Measurements from ENCODE around the gene PHLDB1.

- TF ChIP-seq, protein P1, sequence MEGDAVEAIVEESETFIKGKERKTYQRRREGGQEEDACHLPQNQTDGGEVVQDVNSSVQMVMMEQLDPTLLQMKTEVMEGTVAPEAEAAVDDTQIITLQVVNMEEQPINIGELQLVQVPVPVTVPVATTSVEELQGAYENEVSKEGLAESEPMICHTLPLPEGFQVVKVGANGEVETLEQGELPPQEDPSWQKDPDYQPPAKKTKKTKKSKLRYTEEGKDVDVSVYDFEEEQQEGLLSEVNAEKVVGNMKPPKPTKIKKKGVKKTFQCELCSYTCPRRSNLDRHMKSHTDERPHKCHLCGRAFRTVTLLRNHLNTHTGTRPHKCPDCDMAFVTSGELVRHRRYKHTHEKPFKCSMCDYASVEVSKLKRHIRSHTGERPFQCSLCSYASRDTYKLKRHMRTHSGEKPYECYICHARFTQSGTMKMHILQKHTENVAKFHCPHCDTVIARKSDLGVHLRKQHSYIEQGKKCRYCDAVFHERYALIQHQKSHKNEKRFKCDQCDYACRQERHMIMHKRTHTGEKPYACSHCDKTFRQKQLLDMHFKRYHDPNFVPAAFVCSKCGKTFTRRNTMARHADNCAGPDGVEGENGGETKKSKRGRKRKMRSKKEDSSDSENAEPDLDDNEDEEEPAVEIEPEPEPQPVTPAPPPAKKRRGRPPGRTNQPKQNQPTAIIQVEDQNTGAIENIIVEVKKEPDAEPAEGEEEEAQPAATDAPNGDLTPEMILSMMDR (conservative IDR thresholded peaks at IDR 0.05): no peak
- no peak for TF ChIP-seq EZH2 (IDR thresholded peaks at IDR 0.05; ENCODE audit: low read depth)
Measured at GRCh38 chr11:118604566-118604965, 2.8 kb upstream of the PHLDB1 start.

All from PC-9 (cell line).